PC-9 (cell line): ENCODE data around the gene POLA2.

Experiments used
- EZH2 ChIP-seq: fragments of 200-600 bp; sonication (generic); IDR thresholded peaks from 2 replicates; pipeline ENCODE4 v1.8.0; 2017; ENCODE audit warnings: antibody characterized with exemption, low read depth
- TF ChIP-seq, protein P1 (sequence below): fragments of 200-600 bp; sonication (generic); conservative IDR thresholded peaks from 2 replicates; pipeline ENCODE4 v1.6.1; 2017; ENCODE audit warnings: mixed run types, antibody characterized with exemption, mild to moderate bottlenecking, moderate library complexity

- TF ChIP-seq, protein P1, sequence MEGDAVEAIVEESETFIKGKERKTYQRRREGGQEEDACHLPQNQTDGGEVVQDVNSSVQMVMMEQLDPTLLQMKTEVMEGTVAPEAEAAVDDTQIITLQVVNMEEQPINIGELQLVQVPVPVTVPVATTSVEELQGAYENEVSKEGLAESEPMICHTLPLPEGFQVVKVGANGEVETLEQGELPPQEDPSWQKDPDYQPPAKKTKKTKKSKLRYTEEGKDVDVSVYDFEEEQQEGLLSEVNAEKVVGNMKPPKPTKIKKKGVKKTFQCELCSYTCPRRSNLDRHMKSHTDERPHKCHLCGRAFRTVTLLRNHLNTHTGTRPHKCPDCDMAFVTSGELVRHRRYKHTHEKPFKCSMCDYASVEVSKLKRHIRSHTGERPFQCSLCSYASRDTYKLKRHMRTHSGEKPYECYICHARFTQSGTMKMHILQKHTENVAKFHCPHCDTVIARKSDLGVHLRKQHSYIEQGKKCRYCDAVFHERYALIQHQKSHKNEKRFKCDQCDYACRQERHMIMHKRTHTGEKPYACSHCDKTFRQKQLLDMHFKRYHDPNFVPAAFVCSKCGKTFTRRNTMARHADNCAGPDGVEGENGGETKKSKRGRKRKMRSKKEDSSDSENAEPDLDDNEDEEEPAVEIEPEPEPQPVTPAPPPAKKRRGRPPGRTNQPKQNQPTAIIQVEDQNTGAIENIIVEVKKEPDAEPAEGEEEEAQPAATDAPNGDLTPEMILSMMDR, result no peak
- TF ChIP-seq EZH2, result no peak
Measured at GRCh38 chr11:65304110-65304509, 42.3 kb downstream of the POLA2 start.
